Neural cell (in vitro differentiated cells): ENCODE measurements around the gene SF3B6.

ENCODE experiments used
- CTCF ChIP-seq: fragments of 450-650 bp; IDR thresholded peaks from 2 replicates; pipeline ENCODE4 v1.5.1; 2014; ENCODE audit warnings: antibody characterized with exemption, mild to moderate bottlenecking, moderate library complexity; ENCODE audit not compliant: poor library complexity, severe bottlenecking
- MXI1 ChIP-seq: fragments of 450-650 bp; conservative IDR thresholded peaks from 2 replicates; pipeline ENCODE4 v1.6.1; 2014; ENCODE audit warnings: antibody characterized with exemption, mild to moderate bottlenecking; ENCODE audit not compliant: poor library complexity, severe bottlenecking
- RAD21 ChIP-seq: fragments of 450-650 bp; conservative IDR thresholded peaks from 2 replicates; pipeline ENCODE4 v1.6.1; 2014; ENCODE audit warnings: antibody characterized with exemption, mild to moderate bottlenecking, moderate library complexity
- SMC3 ChIP-seq: fragments of 450-650 bp; conservative IDR thresholded peaks from 2 replicates; pipeline ENCODE4 v1.6.1; 2014; ENCODE audit warnings: antibody characterized with exemption, mild to moderate bottlenecking, moderate library complexity; ENCODE audit not compliant: poor library complexity

GRCh38 chr2:24047703-24048033, 28.5 kb downstream of the SF3B6 start:
- TF ChIP-seq RAD21 = no peak
- TF ChIP-seq CTCF = no peak
- no peak for TF ChIP-seq SMC3
- TF ChIP-seq MXI1 = no peak
